Hematopoietic multipotent progenitor cell (in vitro differentiated cells): ENCODE measurements around the gene IGFBP6. TPM values are rescaled to one million over a fixed set of nuclear protein-coding genes. Genes with fewer than 3 reads are reported as not detected.

Source experiments
- DNase-seq, 3 donors: peaks; one replicate each; pipeline ENCODE4 v3.0.0-alpha.2; 2011 to 2015; ENCODE audit warnings: low read depth in 2 of 3, low spot score in 2 of 3
- total RNA-seq: library from RNA; depleted of rRNA; stranded (reverse); fragments of >200 nt; gene quantifications from one replicate; pipeline ENCODE4 v1.2.3, GENCODE V29; 2012

IGFBP6 gene, protein sequence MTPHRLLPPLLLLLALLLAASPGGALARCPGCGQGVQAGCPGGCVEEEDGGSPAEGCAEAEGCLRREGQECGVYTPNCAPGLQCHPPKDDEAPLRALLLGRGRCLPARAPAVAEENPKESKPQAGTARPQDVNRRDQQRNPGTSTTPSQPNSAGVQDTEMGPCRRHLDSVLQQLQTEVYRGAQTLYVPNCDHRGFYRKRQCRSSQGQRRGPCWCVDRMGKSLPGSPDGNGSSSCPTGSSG
- 2.4 TPM for total RNA-seq

DNA sequence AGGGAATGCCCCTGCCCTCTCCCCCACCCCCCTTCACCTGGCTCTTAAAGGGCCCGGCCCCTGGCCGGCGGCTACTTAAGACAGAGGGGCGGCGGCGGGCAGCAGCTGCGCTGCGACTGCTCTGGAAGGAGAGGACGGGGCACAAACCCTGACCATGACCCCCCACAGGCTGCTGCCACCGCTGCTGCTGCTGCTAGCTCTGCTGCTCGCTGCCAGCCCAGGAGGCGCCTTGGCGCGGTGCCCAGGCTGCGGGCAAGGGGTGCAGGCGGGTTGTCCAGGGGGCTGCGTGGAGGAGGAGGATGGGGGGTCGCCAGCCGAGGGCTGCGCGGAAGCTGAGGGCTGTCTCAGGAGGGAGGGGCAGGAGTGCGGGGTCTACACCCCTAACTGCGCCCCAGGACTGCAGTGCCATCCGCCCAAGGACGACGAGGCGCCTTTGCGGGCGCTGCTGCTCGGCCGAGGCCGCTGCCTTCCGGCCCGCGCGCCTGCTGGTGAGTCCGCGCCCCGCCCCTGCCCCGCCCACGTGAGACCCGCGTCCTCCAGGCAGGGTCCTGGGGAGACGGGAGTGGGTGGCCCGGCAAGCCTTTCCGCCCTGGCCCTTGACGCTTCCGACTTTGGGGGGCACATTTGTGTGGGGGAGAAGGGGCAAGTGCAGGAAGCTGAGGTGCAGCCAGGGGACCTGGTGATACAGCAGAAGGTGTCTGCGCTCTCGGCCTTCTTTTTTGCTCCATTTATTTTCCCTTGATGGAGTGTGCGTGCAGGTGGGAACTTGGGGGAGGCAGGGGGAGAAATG, at the start of gene IGFBP6:
Gene IGFBP6 (plus strand): TSS at position 104 of the 790 bp plus-strand sequence. CDS start 51 bp downstream, at position 155.
- peak in 2 of 3 donors; percentile 66 to 71 for DNase-seq

GRCh38 chr12:53048033-53048779, 49.3 kb upstream of the IGFBP6 start:
- no peak for DNase-seq

DNA sequence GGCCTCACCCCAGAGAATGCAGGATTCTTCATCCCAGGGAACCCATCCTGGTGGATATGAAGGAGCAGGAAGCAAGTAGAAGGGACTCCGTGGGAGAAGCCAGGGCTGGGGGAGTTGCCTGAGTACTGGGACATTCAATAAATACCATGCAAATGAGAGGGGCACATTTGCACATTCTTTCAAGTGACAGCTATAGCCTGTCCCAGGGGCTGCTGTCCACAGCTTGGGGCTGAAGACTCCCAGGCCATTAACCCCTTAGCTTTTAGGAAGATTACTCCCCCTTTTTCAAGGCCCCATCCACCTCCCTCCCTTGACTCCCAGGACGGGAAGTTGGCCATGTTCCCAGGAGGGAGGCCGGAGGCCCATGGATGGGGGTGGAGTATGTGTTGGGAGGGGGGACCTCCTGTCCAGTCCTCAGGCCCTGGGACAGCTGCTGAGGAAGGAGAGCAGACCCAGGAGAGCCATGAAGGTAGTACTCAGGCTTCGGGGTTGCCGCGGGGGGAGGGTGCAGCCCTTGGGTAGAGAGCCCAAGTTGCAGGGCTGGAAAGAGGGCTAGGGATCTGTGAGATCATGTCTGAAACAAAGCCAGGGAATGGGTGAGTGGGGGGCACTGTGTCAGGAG, 48.6 kb upstream of the IGFBP6 start:
- DNase-seq: no peak

DNA sequence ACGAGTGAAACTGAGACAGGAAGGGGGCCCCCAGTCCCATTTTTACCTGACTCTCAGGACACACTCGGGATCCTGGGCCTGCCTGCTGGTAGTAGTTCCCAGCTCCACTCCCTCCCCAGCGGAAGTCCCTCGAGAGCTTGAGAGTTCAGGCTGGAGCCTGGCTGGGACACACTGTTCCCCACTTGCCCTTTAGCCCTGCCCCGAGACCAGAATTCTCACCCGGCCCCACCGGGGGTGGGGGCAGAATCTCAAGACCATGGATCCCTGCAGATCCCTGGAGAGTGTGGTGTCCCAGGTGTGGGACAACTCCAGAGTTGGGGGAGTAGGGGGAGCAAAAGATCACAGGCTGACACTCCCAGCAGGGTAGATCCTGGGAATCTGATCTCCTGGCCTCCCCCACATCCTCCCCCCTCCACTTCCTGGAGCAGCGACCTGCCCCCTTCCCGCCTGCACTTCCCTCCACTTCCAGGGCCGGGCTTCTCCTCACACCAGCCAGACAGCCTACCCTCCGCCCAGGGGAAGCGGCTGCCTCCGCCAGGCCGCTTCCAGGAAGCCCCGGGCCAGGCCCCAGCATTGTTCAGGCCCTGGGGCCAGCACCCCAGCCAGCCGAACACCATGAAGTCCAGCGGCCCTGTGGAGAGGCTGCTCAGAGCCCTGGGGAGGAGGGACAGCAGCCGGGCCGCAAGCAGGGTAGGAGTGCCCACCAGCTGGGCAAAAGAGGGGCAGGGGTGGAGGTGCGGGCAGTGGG, 47.7 kb upstream of the IGFBP6 start, which contains the start of gene TNS2:
Gene TNS2 (plus strand): TSS at position 495 of the 748 bp plus-strand sequence. CDS start 121 bp downstream, at position 616.
- DNase-seq: no peak

DNA sequence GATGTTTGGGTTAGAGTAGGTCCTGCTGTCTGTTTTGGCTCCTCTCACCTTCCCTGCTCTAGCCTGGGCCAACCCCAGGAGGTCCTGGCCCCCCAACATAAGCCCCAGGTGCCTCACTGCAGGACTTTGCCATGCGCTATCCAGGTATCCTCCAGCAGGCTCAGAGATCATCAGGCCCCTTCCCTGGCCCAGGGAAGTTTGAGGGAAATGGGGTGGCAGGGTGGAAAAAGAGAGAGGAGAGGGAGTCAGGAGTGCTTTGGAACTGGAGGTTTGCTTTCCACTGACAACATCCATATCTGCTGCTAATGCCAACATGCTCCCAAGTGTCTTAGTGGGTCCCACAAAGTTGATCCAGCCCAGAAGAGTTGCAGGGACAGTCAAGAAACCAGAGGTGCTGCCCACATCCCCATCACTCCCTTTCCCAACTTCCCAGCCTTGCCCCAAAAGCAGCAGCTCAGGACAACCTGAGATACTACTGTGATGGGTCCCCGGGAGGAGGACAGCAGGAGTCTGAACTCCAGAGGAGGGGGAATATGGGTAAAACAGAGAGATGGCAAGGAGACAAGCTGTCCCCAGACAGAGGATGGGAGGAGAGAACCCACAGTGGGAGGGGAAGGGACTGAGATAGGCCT, 46.9 kb upstream of the IGFBP6 start:
- DNase-seq: no peak

GRCh38 chr12:53051058-53051880, 46.2 kb upstream of the IGFBP6 start:
- no peak for DNase-seq

GRCh38 chr12:53051881-53052412, 45.5 kb upstream of the IGFBP6 start:
- DNase-seq: no peak

GRCh38 chr12:53052419-53053217, 44.8 kb upstream of the IGFBP6 start:
- DNase-seq: no peak

- DNase-seq: peak in 2 of 3 donors; percentile 30 to 58
These were observed 44.0 kb upstream of the IGFBP6 start for GRCh38 chr12:53053218-53054111.

- DNase-seq: peak; percentile 88 to 96 (median 92)
These were observed 43.2 kb upstream of the IGFBP6 start for GRCh38 chr12:53054112-53054878.

DNA sequence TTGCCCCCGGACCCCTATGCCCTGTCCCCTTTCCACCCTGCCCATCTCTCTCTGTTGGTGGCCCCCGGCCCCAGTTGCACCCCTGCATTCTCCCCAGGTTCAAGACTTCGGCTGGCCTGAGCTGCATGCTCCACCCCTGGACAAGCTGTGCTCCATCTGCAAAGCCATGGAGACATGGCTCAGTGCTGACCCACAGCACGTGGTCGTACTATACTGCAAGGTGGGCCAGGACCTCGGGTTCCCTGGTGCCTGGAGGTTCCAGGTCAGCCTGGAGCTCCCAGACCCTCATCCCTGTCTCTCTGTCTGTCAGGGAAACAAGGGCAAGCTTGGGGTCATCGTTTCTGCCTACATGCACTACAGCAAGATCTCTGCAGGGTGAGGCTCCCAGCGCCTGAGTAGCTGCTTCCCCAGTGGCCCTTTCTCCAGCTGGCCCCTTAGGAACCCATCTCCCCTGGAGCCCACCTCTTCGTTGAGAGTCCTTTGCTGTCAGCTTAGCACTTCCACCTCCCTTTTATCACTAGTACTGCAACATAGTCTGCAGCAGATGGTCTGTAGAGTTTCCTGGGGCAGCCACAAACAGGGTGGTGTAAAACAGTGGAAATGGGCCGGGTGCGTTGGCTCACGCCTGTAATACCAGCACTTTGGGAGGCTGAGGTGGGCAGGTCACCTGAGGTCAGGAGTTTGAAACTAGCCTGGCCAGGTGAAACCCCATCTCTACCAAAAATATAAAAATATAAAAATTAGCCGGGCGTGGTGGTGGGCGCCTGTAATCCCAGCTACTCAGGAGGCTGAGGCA, 41.8 kb upstream of the IGFBP6 start:
- no peak for DNase-seq

- DNase-seq: no peak
These were observed 41.2 kb upstream of the IGFBP6 start for GRCh38 chr12:53056296-53056695.

- DNase-seq: no peak
These were observed 40.6 kb upstream of the IGFBP6 start for GRCh38 chr12:53056901-53057300.

DNA sequence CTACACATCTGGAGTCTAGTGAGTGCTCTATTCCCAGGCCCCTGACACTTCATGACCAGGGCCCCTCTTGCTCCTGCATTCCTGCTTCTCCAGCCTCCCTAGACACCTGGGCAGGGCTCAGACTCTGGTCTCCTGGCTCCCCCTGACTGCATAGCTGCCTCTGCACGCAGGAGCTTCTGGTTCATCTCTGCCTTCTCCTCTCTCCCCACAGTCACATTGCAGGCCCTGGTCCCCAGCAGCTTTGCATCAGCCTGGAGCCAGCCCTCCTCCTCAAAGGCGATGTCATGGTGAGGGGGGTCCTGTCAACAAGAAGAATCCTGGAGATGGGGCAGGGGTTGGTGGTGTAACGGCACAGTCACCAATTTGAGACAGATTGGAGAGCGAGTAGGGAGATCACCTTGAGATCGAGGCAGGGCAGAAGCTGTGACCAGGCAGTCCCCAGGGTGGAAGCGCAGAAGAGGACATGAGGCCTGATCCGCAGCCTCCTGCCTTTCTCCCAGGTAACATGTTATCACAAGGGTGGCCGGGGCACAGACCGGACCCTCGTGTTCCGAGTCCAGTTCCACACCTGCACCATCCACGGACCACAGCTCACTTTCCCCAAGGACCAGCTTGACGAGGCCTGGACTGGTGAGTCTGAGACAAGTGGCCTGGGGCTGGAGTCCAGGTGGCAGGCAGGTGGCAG, 39.5 kb upstream of the IGFBP6 start:
- DNase-seq: no peak
